HepG2 (cell line): ENCODE data around the gene CPNE5. TPM values are rescaled to one million over a fixed set of nuclear protein-coding genes. Genes with fewer than 3 reads are reported as not detected.

Source experiments
- ATAC-seq: fragments of 200-7000 bp; cut with Tn5 transposase; 3 replicates; pipeline ENCODE4 v1.9.1; 2020; ENCODE audit warnings: mild to moderate bottlenecking, moderate library complexity
- BruUV-seq: library from RNA; stranded (reverse); fragments of 400-500 nt; replicated peaks from 2 replicates; lab custom pipeline; 2021; lab: Mats Ljungman, UMichigan
- CTCF ChIA-PET: fragments of 300-600 bp; formaldehyde crosslinking; extraction: SDS; loops from one replicate; lab custom pipeline; 2021; ENCODE audit warnings: low total read pairs, inconsistent platforms, low intra/inter-chr PET ratio; lab: Yijun Ruan, JAX
- POLR2A ChIA-PET: fragments of 350-600 bp; sonication (Branson Sonifier 250); formaldehyde crosslinking; loops from one replicate; lab custom pipeline; 2020; ENCODE audit warnings: antibody characterized with exemption, inconsistent platforms; lab: Yijun Ruan, JAX
- DNase-seq: peaks from one replicate; pipeline ENCODE4 v3.0.0-alpha.2; 2015; ENCODE audit warnings: low spot score
- FAIRE-seq: peaks from 3 replicates; lab custom pipeline; 2011; peaks lifted over from hg19 to GRCh38; lab: Jason Lieb, UNC
- H2AFZ ChIP-seq: one replicate; pipeline ENCODE4 v1.6.1; 2011; ENCODE audit warnings: low read length, inconsistent platforms
- H3K27ac ChIP-seq: fragments of 300-600 bp; 3 replicates; pipeline ENCODE4 v1.8.0; 2011; ENCODE audit warnings: mixed run types, mild to moderate bottlenecking, mixed read lengths, low read length, inconsistent platforms; ENCODE audit not compliant: insufficient read depth; ENCODE audit errors: extremely low read length
- H3K27me3 ChIP-seq, 2 experiments: fragments of 200-600 bp in 1 of 2; 2 replicates in 1 of 2; 3 replicates in 1 of 2; pipeline versions ENCODE4 v1.6.0 to v1.8.0; 2011; ENCODE audit warnings: low read length in 2 of 2, mild to moderate bottlenecking in 2 of 2, moderate library complexity in 2 of 2, inconsistent platforms in 1 of 2; ENCODE audit not compliant: insufficient read depth in 2 of 2, control insufficient read depth in 1 of 2
- H3K36me3 ChIP-seq, 2 experiments: fragments of 200-600 bp in 1 of 2; replicated peaks in 1 of 2; 2 replicates in 1 of 2; 3 replicates in 1 of 2; pipeline versions ENCODE4 v1.5.1 to v1.8.0; 2011; ENCODE audit warnings: low read length in 2 of 2, inconsistent platforms in 1 of 2; ENCODE audit not compliant: insufficient read depth in 2 of 2, control insufficient read depth in 1 of 2
- H3K4me1 ChIP-seq: 2 replicates; pipeline ENCODE4 v1.5.1; 2012; ENCODE audit warnings: low read length, inconsistent platforms; ENCODE audit not compliant: insufficient read depth
- H3K4me2 ChIP-seq: 2 replicates; pipeline ENCODE4 v1.6.0; 2011; ENCODE audit warnings: low read depth, low read length, inconsistent platforms
- H3K4me3 ChIP-seq, 3 experiments: fragments of 200-600 bp in 1 of 3; sonication (generic), shearing (Covaris generic) in 1 of 3; replicated peaks in 1 of 3; 2 replicates each; pipeline ENCODE4 v1.5.1; 2011 to 2016; ENCODE audit warnings: low read length in 3 of 3, inconsistent platforms in 2 of 3, low read depth in 2 of 3, mild to moderate bottlenecking in 2 of 3, control low read depth in 1 of 3, mixed read lengths in 1 of 3; ENCODE audit not compliant: insufficient read depth in 1 of 3
- H3K79me2 ChIP-seq: one replicate; pipeline ENCODE4 v1.6.1; 2011; ENCODE audit warnings: low read length, inconsistent platforms; ENCODE audit not compliant: insufficient read depth
- H3K9ac ChIP-seq: 2 replicates; pipeline ENCODE4 v1.6.0; 2011; ENCODE audit warnings: mild to moderate bottlenecking, low read depth, low read length, inconsistent platforms; ENCODE audit not compliant: insufficient read depth
- H3K9me3 ChIP-seq: 2 replicates; pipeline ENCODE4 v1.5.1; 2012; ENCODE audit warnings: mild to moderate bottlenecking, low read length
- H4K20me1 ChIP-seq: 2 replicates; pipeline ENCODE4 v1.6.0; 2011; ENCODE audit warnings: inconsistent platforms, mild to moderate bottlenecking, low read length, moderate library complexity; ENCODE audit not compliant: insufficient read depth
- BCL6 ChIP-seq: IDR thresholded peaks from 2 replicates; pipeline ENCODE4 v1.6.1; 2016; ENCODE audit warnings: missing genetic modification reagents, missing compliant biosample characterization
- CAMTA2 ChIP-seq: sonication (generic); formaldehyde crosslinking; IDR thresholded peaks from 2 replicates; pipeline ENCODE4 v1.4.0; 2020; ENCODE audit warnings: mild to moderate bottlenecking, missing genetic modification reagents, borderline replicate concordance
- SSRP1 ChIP-seq: IDR thresholded peaks from 2 replicates; pipeline ENCODE4 v1.6.1; 2016; ENCODE audit warnings: control low read depth
- ZKSCAN5 ChIP-seq: sonication (generic); formaldehyde crosslinking; IDR thresholded peaks from 2 replicates; pipeline ENCODE4 v1.5.1; 2020; ENCODE audit warnings: mild to moderate bottlenecking, missing genetic modification reagents
- ZNF235 ChIP-seq: sonication (generic); formaldehyde crosslinking; IDR thresholded peaks from 2 replicates; pipeline ENCODE4 v1.8.1; 2023; ENCODE audit warnings: mild to moderate bottlenecking, missing genetic modification reagents, borderline replicate concordance
- ZNF33A ChIP-seq: sonication (generic); formaldehyde crosslinking; IDR thresholded peaks from 2 replicates; pipeline ENCODE4 v1.5.1; 2020; ENCODE audit warnings: missing genetic modification reagents, mild to moderate bottlenecking, moderate library complexity, borderline replicate concordance
- WGBS: methylation state at CpG from one replicate; pipeline ENCODE4 v1.1.6; 2017; ENCODE audit warnings: low lambda C conversion rate; 5-methylcytosine and 5-hydroxymethylcytosine counted together
- in situ Hi-C: cut with HindIII; loops from 2 replicates; pipeline ENCODE4 v1.10.0; 2017; ENCODE audit warnings: low pct_unique_long_range_greater_than_20kb; ENCODE audit not compliant: extremely low pct_ligation_motif_present
- intact Hi-C: fragments of 100-400 bp; cut with micrococcal nuclease; formaldehyde crosslinking; loops from one replicate; pipeline ENCODE4 v1.10.0; 2022; ENCODE audit not compliant: unreplicated experiment
- polyA plus RNA-seq, 8 experiments: library from polyadenylated mRNA; depleted of rRNA in 3 of 8; stranded (reverse) in 7 of 8; unstranded in 1 of 8; fragments of >200 nt; fragmentation: Illumina TruSeq in 4 of 8; extraction: Trizol in 4 of 8; gene quantifications; 2 replicates each; pipeline versions ENCODE4 v1.2.1 to v1.2.3, GENCODE V29; 2011 to 2016; ENCODE audit warnings: low read depth in 4 of 8, missing spikeins in 1 of 8, mixed read lengths in 1 of 8; ENCODE audit not compliant: insufficient read depth in 1 of 8
- total RNA-seq, 5 experiments: library from RNA; depleted of rRNA; stranded (reverse); fragments of >200 nt; fragmentation: Illumina TruSeq; extraction: Trizol; gene quantifications; 2 replicates each; pipeline ENCODE4 v1.2.3, GENCODE V29; 2016; ENCODE audit warnings: low read depth in 1 of 5
- TF ChIP-seq, protein P1 (sequence below): sonication (generic); formaldehyde crosslinking; IDR thresholded peaks from 2 replicates; pipeline ENCODE4 v1.8.0; 2022; ENCODE audit warnings: mild to moderate bottlenecking, missing genetic modification reagents, moderate library complexity

Gene CPNE5
- total and polyA plus RNA-seq, 2 of the 13 experiments (the other 11 are each of a cell fraction or from before 2014, with no cell fraction given) = 0.16 TPM; not detected in 1

DNA sequence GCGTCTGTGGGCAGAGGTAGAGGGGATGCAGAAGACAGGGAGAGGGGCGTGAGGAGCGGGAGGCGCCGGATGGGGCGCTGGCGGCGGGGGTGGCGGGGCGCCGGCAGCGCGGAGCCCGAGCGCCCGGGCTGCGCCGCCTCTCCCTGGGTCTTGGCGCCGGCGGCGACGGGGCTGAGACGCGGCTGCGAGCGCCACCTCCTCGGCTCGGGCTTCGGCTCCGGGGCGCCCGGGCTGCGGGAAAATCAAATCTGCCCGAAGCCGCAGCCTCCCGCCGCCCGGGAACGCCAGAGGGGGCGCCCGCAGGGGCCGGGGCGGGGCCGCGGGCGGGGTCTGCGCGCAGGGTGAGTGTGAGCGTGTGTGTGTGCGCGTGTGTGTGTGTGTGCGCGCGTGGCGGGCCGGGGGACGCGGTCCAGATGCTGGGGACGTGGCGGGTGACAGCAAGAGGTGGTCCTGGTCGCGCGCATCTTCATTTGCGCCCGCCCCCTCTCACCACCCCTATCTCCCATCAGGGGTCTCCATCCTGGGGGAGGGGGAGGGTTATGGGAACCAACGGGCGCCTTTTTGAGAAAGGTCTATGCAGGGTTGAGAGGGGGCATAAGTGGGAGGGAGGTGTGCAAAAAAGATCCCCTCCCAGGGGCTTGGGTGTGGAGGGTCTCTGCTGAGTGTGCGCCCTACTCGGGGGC is 646 bp upstream of the CPNE5 start (continued):
- TF ChIP-seq CAMTA2 (CRISPR knock-in tag) (no peak), SSRP1 (CRISPR knock-in tag) (no peak)

DNA sequence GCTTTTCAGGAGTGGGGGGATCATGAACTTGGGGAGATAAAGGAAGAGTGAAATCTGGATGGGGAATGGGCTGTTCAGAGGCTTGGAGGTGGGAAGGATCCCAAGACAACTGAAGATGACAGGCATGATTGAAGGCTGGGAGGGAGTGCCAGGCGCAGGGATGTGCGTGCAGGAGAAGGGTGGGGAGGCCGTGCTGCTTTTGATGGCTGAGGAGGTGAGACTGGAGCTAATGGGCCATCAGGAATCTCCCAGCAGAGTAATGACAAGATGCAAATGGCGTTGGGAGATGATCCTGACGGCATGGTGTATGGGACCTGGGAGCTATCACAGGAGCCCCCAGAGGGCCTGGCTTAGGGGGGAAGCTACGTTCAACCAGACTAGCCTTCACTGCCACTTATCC is 1.6 kb downstream of the CPNE5 start:
- Histone ChIP-seq H3K4me3 (no peak overlapping the region), H3K79me2 (no peaks in the 10 kb centered on the region), H3K9ac (no peak overlapping the region), H2AFZ (no peak overlapping the region), H3K27me3 (peaks cover 17 to 34% of the 10 kb centered on the region in 2 experiments), H3K4me2 (no peak overlapping the region), H4K20me1 (no peaks in the 10 kb centered on the region), H3K36me3 (no peaks in the 10 kb centered on the region), H3K27ac (no peak overlapping the region), H3K9me3 (peaks cover 3% of the 10 kb centered on the region; the same call in 1 of the 2 replicates), H3K4me1 (peaks cover 68% of the 10 kb centered on the region)
- no peak for TF ChIP-seq BCL6 (CRISPR knock-in tag)
- TF ChIP-seq, protein P1, sequence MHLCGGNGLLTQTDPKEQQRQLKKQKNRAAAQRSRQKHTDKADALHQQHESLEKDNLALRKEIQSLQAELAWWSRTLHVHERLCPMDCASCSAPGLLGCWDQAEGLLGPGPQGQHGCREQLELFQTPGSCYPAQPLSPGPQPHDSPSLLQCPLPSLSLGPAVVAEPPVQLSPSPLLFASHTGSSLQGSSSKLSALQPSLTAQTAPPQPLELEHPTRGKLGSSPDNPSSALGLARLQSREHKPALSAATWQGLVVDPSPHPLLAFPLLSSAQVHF (CRISPR knock-in tag) = no peak
- no peak for TF ChIP-seq ZKSCAN5 (CRISPR knock-in tag)
- TF ChIP-seq ZNF235 = no peak
- TF ChIP-seq ZNF33A (CRISPR knock-in tag) = no peak
- no peak for ATAC-seq
- ChIA-PET POLR2A (interaction anchor here (1.7 kb wide), 1 partner anchor 15 kb away, joined by 5 read pairs; no protein-coding TSS in a partner anchor), CTCF (no interaction called here)
- DNase-seq = no peak
- no TSS peak for BruUV-seq
- intact Hi-C loops (no loop called here), in situ Hi-C loops (no loop called here)
- FAIRE-seq = no peak
- WGBS = 48% methylated on average over 6 of the region's 6 CpGs
